A549 (cell line): ENCODE data around the gene PLCL1.

Experiments
- JUN ChIP-seq, 2 experiments: fragments of >200 bp; sonication (Bioruptor Twin); formaldehyde crosslinking; IDR thresholded peaks; 2 replicates in 1 of 2; 3 replicates in 1 of 2; pipeline ENCODE4 v1.6.1; 2016 to 2017
- RAD21 ChIP-seq, 2 experiments: fragments of >200 bp in 1 of 2; sonication (Bioruptor Twin) in 1 of 2; formaldehyde crosslinking in 1 of 2; IDR thresholded peaks in 1 of 2; conservative IDR thresholded peaks in 1 of 2; 2 replicates in 1 of 2; 3 replicates in 1 of 2; pipeline ENCODE4 v1.6.1; 2012 to 2018; ENCODE audit warnings: inconsistent platforms in 1 of 2

DNA sequence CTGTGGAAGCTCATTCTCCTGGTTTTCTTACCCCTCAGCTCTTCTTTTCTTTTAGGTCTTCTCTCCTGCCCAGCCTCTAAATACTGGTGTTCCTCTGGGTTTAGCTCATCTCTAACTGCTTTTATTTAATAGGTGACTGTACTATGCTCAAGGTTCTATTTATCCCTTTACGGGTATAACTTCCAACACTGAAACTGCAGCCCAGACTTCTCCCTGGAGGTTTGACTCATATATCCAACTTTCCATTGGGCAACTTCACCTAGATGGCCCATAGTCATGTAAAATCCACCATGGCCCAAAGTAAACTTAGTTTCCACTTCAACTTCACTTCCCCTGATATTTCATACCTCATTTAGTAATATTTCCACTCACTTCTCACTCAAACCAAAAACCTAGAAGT lies 273.1 kb downstream of the PLCL1 start:
- TF ChIP-seq RAD21 (conservative IDR thresholded peaks at IDR 0.05 in 1 of 2, IDR thresholded peaks at IDR 0.05 in 1 of 2), result no peak
- TF ChIP-seq JUN (IDR thresholded peaks at IDR 0.05), result no peak
